ENCODE data around the gene MSI2. TPM values are rescaled to one million over a fixed set of nuclear protein-coding genes. Genes with fewer than 3 reads are reported as not detected.
"Not testable (repeated sequence)": the region's sequence is repeated elsewhere in the genome, so short reads cannot be mapped to it uniquely, and the experiment has no call there.

Gene MSI2
- total RNA-seq, 1 donor: 46.6 TPM

DNA sequence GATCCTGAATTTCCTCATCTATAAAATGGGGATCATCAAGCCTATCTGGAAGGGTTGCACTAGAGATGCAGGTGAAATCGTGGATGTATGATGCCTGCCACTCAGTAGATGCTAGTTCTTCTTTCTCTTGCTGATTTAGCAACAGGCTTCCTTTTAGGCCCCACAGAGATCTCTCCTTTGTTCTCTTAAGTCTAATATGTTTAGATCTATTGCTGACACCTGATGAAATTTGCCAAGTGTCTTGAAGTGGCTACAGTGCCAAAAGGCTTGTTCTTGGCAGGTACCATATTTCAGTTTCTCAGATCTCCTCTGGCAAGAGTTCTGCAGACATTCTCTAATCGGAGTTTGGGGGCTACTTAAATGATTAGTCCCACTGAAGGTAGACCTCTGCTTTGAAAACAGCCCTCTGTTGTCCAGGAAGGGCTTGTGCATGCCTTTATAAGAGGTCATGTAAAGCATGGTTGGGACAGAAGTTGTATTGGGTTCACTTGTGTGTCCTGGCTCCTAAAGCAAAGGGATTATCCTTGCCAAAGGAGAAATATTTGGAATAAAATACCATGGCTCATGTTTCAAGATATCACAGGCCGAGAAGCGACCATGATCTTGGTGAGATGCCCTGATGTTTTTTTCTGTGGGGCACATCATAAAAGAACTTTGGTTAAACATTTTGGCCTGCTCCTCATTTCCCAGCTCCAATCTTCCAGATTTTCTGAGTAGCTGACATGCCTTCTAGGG lies 234.0 kb downstream of the MSI2 start:
- H3K27me3 ChIP-seq (ENCODE audit: insufficient read depth, low read length): no peaks in the 10 kb centered on the region
- H3K4me3 ChIP-seq (ENCODE audit: low read length): no peak overlapping the region
- H3K4me1 ChIP-seq (ENCODE audit: insufficient read depth, low read length): peaks cover 38% of the 10 kb centered on the region
- H3K9me3 ChIP-seq (ENCODE audit: low read depth, low read length): no peaks in the 10 kb centered on the region

DNA sequence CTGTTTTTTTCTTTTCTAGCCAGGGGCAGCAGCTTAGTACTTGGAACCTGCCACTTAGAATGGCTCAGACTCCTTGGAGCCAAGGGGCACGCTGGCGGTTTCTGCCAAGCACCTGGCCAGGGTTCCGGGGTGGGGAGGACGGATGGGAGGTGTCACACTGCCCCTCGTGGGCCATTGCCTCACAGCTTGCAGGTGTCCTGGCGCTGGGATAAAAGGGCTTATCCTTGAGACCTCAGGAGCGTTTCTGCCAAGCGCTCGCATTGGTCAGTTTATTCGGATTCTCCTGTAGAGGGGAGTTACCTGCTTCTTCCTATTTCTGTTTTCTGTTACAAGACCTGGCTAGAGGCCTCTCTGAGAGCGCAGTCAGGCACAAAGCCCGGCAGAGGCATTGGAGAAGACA lies 234.6 kb downstream of the MSI2 start:
- Histone ChIP-seq H3K4me1 (ENCODE audit: insufficient read depth, low read length) (peaks cover 32% of the 10 kb centered on the region), H3K4me3 (ENCODE audit: low read length) (no peak overlapping the region), H3K27me3 (ENCODE audit: insufficient read depth, low read length) (no peaks in the 10 kb centered on the region), H3K9me3 (ENCODE audit: low read depth, low read length) (no peaks in the 10 kb centered on the region)

DNA sequence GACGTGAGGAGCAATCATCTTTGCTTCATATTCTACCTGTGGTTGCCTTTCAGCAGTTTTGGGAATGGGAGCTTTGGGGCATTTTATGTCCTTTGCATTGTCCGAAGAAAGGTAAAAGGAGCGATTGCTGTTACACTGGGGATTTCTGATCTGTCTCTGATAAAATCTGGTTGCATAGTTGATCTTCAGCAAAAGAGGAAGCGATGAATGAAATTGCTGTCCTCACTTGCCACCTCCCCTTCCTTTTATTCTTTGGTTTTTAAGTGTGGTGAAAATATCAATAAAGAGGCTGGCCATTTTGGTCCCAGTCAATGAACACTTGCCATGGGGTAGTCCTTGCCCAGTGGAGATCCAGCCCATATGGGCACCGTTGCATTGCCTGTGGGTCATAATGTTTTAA lies 236.8 kb downstream of the MSI2 start:
- Histone ChIP-seq H3K4me3 (ENCODE audit: low read length) (no peak overlapping the region), H3K27me3 (ENCODE audit: insufficient read depth, low read length) (no peaks in the 10 kb centered on the region), H3K9me3 (ENCODE audit: low read depth, low read length) (no peaks in the 10 kb centered on the region), H3K4me1 (ENCODE audit: insufficient read depth, low read length) (peaks cover 29% of the 10 kb centered on the region)

DNA sequence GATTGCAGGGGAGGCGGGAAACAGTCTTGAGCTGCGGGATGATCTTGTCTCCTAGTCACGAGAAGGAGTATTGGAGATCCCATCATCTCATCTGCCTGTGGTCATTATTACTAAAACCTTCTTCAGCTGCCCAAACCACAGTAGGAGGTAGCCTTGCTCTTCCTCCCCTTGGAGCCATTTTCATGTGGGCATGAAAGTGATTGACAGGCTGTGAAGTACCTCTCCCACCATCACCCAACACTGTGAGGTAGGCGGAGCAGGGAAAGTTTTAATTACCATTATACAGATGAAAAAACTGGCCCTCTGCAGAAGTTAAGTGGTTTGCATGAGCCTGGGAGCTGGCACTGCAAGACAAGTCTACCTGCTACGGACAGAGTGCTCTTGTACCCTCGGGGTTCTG lies 237.3 kb downstream of the MSI2 start:
- H3K9me3 ChIP-seq (ENCODE audit: low read depth, low read length): no peaks in the 10 kb centered on the region
- H3K4me3 ChIP-seq (ENCODE audit: low read length): no peak overlapping the region

DNA sequence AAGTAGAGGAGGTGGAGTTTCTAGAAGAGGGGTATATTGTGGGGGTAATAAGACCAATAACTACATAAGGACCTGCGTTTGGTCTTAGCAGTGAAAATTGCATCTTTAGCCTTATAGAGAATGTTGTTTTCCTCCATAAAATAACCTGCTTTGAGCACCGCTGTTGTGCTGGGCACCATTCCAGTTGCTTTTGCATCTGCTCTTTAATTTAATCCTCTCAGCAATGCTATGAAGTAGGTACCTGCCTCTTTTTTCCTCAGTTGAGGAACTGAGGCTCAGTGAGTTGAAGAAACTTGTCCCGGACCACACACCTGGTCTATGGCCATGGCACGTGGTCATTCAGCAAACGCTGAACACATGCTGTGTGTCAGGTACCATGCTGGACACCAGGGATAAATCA lies 238.1 kb downstream of the MSI2 start:
- no peaks in the 10 kb centered on the region for H3K27me3 ChIP-seq (ENCODE audit: insufficient read depth, low read length)
- no peaks in the 10 kb centered on the region for H3K9me3 ChIP-seq (ENCODE audit: low read depth, low read length)
- peaks cover 31% of the 10 kb centered on the region for H3K4me1 ChIP-seq (ENCODE audit: insufficient read depth, low read length)
- no peak overlapping the region for H3K4me3 ChIP-seq (ENCODE audit: low read length)

More for the DNA sequence above, 237.3 kb downstream of the MSI2 start:
- Histone ChIP-seq H3K27me3 (ENCODE audit: insufficient read depth, low read length) (no peaks in the 10 kb centered on the region), H3K4me1 (ENCODE audit: insufficient read depth, low read length) (peaks cover 31% of the 10 kb centered on the region)

DNA sequence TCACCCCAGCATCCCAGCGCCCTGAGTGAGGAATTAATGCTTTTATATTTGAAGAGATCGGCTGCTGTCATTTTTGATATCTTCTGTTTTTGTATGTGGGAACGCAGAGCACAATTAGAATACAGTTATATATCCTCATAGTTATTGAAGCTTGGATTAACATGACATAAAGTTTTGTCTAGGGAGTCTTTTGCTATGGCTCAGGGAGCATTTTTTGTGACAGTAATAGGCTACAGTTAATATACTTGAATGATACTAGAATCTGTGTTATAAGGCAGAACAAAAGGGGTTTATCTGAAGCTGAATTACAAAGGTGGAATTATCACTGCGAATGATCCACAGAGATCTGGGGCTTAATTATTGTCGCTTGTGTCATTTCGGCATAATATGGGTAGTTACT lies 239.4 kb downstream of the MSI2 start:
- H3K4me1 ChIP-seq (ENCODE audit: insufficient read depth, low read length): peaks cover 34% of the 10 kb centered on the region
- H3K9me3 ChIP-seq (ENCODE audit: low read depth, low read length): no peaks in the 10 kb centered on the region
- no peak overlapping the region for H3K4me3 ChIP-seq (ENCODE audit: low read length)
- H3K27me3 ChIP-seq (ENCODE audit: insufficient read depth, low read length): no peaks in the 10 kb centered on the region

DNA sequence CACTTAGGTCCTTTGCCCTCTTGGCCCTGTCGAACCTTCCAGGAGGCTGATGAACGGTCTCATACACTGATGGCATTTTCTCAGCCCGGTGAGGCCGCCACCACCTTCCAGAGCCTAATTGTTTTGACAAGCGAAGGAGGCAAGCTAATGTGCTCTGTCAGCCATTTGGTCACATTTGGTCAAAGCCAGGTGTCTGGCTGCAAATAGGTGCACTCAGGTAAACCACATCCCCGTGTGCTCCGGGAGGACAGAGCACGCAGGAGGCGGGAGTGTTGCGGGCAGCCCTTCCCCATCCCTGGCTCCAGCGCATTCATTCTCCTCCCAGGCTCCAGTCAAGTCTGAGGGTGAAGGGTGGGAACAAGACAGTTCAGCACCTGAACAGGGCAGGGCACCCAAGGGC lies 240.1 kb downstream of the MSI2 start:
- Histone ChIP-seq H3K4me3 (ENCODE audit: low read length) (no peak overlapping the region), H3K27me3 (ENCODE audit: insufficient read depth, low read length) (no peaks in the 10 kb centered on the region), H3K9me3 (ENCODE audit: low read depth, low read length) (no peaks in the 10 kb centered on the region), H3K4me1 (ENCODE audit: insufficient read depth, low read length) (peaks cover 34% of the 10 kb centered on the region)

DNA sequence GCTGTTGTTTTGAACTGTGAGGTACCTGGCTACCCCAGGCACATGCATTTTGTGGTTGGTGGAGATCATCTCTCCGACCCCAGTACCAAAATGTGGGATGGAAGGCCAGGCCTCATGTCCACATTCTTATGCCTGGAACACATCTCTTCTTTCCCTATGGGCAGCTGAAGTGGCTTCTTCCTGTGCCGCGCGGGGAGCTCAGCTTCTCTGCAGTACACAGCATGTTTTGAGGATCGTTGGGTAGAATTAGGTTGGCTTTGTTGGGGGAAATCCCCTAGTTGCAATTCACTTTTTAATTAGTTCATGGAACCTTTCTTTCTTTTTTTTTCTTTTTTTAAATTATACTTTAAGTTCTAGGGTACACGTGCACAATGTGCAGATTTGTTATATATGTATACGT lies 242.1 kb downstream of the MSI2 start:
- Histone ChIP-seq H3K9me3 (ENCODE audit: low read depth, low read length) (no peaks in the 10 kb centered on the region), H3K4me1 (ENCODE audit: insufficient read depth, low read length) (peaks cover 24% of the 10 kb centered on the region), H3K27me3 (ENCODE audit: insufficient read depth, low read length) (no peaks in the 10 kb centered on the region), H3K4me3 (ENCODE audit: low read length) (no peak overlapping the region)

DNA sequence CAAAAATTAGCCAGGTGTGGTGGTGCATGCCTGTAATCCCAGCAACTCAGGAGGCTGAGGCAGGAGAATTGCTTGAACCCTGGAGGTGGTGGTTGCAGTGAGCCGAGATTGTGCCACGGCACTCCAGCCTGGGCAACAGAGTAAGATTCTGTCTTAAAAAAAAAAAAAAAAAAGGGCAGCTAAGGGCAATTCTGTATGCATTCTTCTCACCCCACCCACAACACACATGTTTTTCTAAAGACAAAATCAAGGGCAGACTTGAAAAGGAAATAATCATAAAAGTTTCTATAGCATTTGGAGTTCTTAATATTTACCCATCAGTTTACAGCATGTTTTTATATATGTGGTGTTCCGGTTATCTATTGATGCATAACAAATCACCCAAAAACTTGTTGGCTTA lies 242.9 kb downstream of the MSI2 start:
- H3K4me3 ChIP-seq (ENCODE audit: low read length); H3K9me3 ChIP-seq (ENCODE audit: low read depth, low read length); H3K27me3 ChIP-seq (ENCODE audit: insufficient read depth, low read length): not testable (repeated sequence)
- H3K4me1 ChIP-seq (ENCODE audit: insufficient read depth, low read length): peaks cover 17% of the 10 kb centered on the region

DNA sequence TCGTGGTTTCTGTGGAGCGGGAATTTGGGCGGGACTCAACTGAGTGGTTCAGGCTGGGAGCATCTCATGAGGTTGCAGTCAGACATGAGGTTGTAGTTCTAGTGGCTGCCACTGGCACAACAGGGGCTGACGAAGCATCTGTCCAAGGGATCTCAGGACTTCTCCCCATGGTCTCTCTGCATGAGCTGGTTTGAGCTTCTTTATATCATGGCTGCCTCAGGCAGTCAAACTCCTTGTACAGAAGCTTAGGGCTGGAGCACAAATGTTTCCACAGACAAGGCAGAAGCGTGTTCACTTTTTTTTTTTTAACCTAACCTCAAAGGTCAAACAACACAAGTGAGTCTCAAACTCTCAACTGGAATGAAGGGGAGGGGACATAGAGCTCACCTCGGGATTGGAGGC lies 243.3 kb downstream of the MSI2 start:
- H3K4me1 ChIP-seq (ENCODE audit: insufficient read depth, low read length): peaks cover 17% of the 10 kb centered on the region
- no peak overlapping the region for H3K4me3 ChIP-seq (ENCODE audit: low read length)
- H3K9me3 ChIP-seq (ENCODE audit: low read depth, low read length): no peaks in the 10 kb centered on the region
- H3K27me3 ChIP-seq (ENCODE audit: insufficient read depth, low read length): no peaks in the 10 kb centered on the region

DNA sequence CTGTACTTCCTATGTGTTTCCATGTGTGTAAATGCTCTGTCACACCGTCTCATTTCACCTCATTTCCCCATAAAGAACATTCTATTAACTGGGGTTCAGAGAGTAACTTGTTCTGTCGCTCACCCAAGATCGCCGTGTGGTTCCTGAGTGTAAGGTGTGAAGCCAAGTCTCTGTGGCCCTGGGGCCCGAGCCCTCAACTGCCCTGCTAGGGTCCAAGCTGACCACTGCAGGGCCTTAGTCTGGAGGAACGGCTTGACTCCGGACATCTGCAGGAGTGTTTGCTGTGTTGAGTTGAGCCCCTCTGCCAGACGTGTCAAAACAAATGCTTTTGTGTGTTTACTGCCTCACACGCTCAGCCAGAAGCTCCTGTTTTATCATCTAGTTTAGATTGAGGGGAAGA lies 244.7 kb downstream of the MSI2 start:
- no peaks in the 10 kb centered on the region for H3K27me3 ChIP-seq (ENCODE audit: insufficient read depth, low read length)
- peaks cover 17% of the 10 kb centered on the region for H3K4me1 ChIP-seq (ENCODE audit: insufficient read depth, low read length)
- no peaks in the 10 kb centered on the region for H3K9me3 ChIP-seq (ENCODE audit: low read depth, low read length)
- no peak overlapping the region for H3K4me3 ChIP-seq (ENCODE audit: low read length)

DNA sequence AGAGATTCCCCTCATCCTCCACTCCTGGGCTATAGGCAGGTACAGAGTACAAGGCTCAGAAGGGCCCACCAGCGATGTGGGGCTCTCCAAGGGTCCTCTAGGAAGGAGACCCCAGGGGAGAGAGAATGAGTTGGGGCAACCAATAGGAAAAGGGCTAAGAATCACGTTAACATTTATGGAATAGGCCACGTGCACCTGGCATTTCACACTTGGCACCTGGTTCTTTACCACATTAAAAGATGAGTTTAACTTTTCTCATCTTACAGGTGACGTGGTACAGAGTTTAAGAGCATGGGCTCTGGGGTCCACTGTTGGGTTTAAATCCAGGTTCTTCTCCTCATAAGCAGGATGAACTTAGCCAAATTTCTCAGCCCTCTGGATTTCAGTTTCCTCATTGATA lies 245.7 kb downstream of the MSI2 start:
- Histone ChIP-seq H3K4me1 (ENCODE audit: insufficient read depth, low read length) (peaks cover 15% of the 10 kb centered on the region), H3K4me3 (ENCODE audit: low read length) (no peak overlapping the region), H3K27me3 (ENCODE audit: insufficient read depth, low read length) (no peaks in the 10 kb centered on the region), H3K9me3 (ENCODE audit: low read depth, low read length) (no peaks in the 10 kb centered on the region)

DNA sequence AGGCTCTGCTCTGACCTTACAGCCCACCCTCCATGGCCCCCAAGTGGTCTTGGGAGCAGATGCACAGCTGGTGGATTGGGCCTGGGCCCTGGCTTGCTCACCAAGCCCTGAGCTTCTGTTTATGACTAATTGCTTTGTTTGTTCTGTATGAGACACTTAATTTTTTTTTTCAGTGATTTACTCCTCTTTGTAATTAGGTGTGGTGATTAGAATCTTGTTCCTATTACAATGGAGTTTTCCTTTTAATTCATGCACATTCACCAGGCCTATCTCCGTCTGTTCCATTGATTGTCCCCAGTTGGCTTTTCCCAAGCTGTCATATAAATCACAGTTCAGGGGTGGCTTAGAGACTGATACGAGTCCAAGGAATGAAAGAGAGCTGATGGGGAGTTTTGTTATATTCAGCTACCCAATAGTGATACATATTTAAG lies 246.5 kb downstream of the MSI2 start:
- Histone ChIP-seq H3K9me3 (ENCODE audit: low read depth, low read length) (no peaks in the 10 kb centered on the region), H3K4me1 (ENCODE audit: insufficient read depth, low read length) (peaks cover 7% of the 10 kb centered on the region), H3K27me3 (ENCODE audit: insufficient read depth, low read length) (no peaks in the 10 kb centered on the region), H3K4me3 (ENCODE audit: low read length) (no peak overlapping the region)

DNA sequence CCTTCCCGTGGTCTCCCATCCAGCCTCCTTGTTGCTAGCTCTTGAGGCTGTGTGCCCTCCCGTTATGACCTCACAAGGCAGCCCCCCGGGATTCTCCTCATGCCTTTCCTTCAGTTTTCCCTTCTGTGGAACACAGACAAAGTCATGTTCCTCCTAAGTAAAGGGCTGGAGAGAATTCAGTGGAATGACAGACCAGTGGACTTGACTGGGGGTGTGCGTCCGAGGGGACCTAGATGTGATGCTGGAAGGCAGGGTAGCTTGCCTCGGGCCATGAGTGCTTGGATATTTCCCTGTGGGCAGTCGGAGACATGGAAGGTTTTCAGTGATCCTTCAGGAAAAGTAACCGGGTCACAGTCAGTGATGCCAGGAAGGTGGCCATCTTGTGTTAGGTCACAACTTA lies 247.9 kb downstream of the MSI2 start:
- no peaks in the 10 kb centered on the region for H3K27me3 ChIP-seq (ENCODE audit: insufficient read depth, low read length)
- no peaks in the 10 kb centered on the region for H3K9me3 ChIP-seq (ENCODE audit: low read depth, low read length)
- H3K4me1 ChIP-seq (ENCODE audit: insufficient read depth, low read length): peaks cover 3% of the 10 kb centered on the region
- H3K4me3 ChIP-seq (ENCODE audit: low read length): no peak overlapping the region

DNA sequence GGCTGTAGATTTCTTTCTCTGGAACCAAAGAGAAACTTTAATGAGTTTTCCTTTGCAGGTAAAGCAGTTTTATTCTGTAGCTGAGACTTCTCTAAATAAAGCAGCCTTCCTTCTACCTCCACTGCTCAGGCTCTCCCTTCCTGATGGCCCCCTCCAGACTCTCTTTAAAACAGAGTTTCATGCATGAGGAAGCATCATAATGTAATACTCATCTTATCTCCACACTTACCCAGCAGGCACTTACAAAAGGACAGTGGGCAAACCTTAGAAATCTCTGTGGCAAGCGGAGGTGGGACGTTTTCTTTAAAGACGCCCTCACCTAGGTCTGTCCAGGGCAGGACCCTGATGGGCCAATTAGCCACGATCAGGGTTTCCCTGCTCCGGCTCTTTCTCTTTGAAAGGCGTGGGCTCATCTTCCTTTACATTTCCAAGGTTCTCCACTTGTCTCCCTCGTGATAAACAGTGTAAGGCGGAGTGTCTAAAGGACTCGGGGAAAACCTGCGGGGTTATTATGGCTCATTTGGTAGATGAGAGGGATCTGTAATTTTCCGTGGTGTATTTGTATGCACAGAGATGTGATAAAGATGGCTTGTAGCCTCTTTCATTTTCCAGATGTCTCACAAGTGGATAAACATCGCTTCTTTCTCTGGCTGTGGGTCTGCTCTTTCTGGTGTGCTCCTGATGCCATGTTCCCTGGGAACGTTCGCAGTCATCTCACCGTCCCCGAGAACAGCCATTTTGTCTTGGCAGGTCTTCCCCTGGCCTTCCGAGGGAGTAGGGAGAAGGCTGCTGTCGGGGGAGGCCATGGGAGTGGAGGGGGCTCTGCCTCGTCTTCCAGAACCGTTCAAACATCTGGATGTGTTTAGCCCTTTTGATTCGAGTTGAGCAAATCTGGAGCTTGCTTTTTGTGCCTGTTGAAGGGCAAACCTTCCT lies 249.8 kb downstream of the MSI2 start:
- Histone ChIP-seq H3K27me3 (ENCODE audit: insufficient read depth, low read length) (no peaks in the 10 kb centered on the region), H3K4me1 (ENCODE audit: insufficient read depth, low read length) (no peaks in the 10 kb centered on the region), H3K4me3 (ENCODE audit: low read length) (no peak overlapping the region), H3K9me3 (ENCODE audit: low read depth, low read length) (no peaks in the 10 kb centered on the region)
